Measurements from ENCODE around the gene SAFB.

SAFB gene

GRCh38 chr19:5691822-5692722 is 69.2 kb downstream of the SAFB start:
- Mint-ChIP-seq H3K9me3 (no peaks in the 10 kb centered on the region), H3K27ac (peak overlapping the region; percentile 69 to 99), H3K27me3 (no peaks in the 10 kb centered on the region), H3K4me3 (peak overlapping the region; percentile 96 to 99), H3K4me1 (peaks cover 74% of the 10 kb centered on the region)
- DNase-seq = peak; percentile 39 to 48
- ATAC-seq = no peak

GRCh38 chr19:5692723-5693194 is 69.9 kb downstream of the SAFB start:
- peak overlapping the region; percentile 69 to 99 for H3K27ac Mint-ChIP-seq
- H3K27me3 Mint-ChIP-seq = no peaks in the 10 kb centered on the region
- no peaks in the 10 kb centered on the region for H3K9me3 Mint-ChIP-seq
- peak overlapping the region; percentile 96 to 99 for H3K4me3 Mint-ChIP-seq
- no peak for ATAC-seq
- DNase-seq = no peak
- H3K4me1 Mint-ChIP-seq = peaks cover 77% of the 10 kb centered on the region

GRCh38 chr19:5693195-5694166 is 70.6 kb downstream of the SAFB start:
- Mint-ChIP-seq H3K27ac (peak overlapping the region; percentile 19 to 99), H3K4me3 (peak overlapping the region; percentile 96 to 99), H3K4me1 (peaks cover 72% of the 10 kb centered on the region), H3K27me3 (no peaks in the 10 kb centered on the region), H3K9me3 (no peaks in the 10 kb centered on the region)
- ATAC-seq = no peak
- peak in 1 of 2 donors; percentile 40 for DNase-seq

- Mint-ChIP-seq H3K4me3 (peak overlapping the region; percentile 12 to 99), H3K4me1 (peaks cover 71% of the 10 kb centered on the region), H3K9me3 (no peaks in the 10 kb centered on the region), H3K27me3 (no peaks in the 10 kb centered on the region), H3K27ac (peak overlapping the region; percentile 46 to 99)
- ATAC-seq (no peak), DNase-seq (no peak)
Observed at GRCh38 chr19:5694167-5694955, 71.5 kb downstream of the SAFB start.

- H3K4me3 Mint-ChIP-seq = peak overlapping the region in 1 of 2 donors; percentile 31
- no peaks in the 10 kb centered on the region for H3K27me3 Mint-ChIP-seq
- H3K9me3 Mint-ChIP-seq = no peaks in the 10 kb centered on the region
- peaks cover 65% of the 10 kb centered on the region for H3K4me1 Mint-ChIP-seq
- peak overlapping the region in 1 of 2 donors; percentile 95 for H3K27ac Mint-ChIP-seq
- ATAC-seq (no peak), DNase-seq (no peak)
Observed at GRCh38 chr19:5694956-5695648, 72.2 kb downstream of the SAFB start.

- H3K4me3 Mint-ChIP-seq = peak overlapping the region in 1 of 2 donors; percentile 31
- H3K27me3 Mint-ChIP-seq = no peaks in the 10 kb centered on the region
- ATAC-seq = no peak
- no peaks in the 10 kb centered on the region for H3K9me3 Mint-ChIP-seq
- H3K27ac Mint-ChIP-seq = peak overlapping the region in 1 of 2 donors; percentile 54
- H3K4me1 Mint-ChIP-seq = peaks cover 58% of the 10 kb centered on the region
- DNase-seq = no peak
Observed at GRCh38 chr19:5695649-5696195, 72.8 kb downstream of the SAFB start.

- no peak for ATAC-seq
- Mint-ChIP-seq H3K4me1 (peaks cover 55% of the 10 kb centered on the region), H3K27ac (peak overlapping the region in 1 of 2 donors; percentile 89)
Observed at GRCh38 chr19:5696196-5697021, 73.5 kb downstream of the SAFB start.

GRCh38 chr19:5697022-5697889 is 74.4 kb downstream of the SAFB start:
- Mint-ChIP-seq H3K27me3 (no peaks in the 10 kb centered on the region), H3K4me3 (no peak overlapping the region), H3K9me3 (no peaks in the 10 kb centered on the region), H3K27ac (peak overlapping the region in 1 of 2 donors; percentile 89), H3K4me1 (peaks cover 52% of the 10 kb centered on the region)
- ATAC-seq = no peak
- DNase-seq = no peak

More at GRCh38 chr19:5696196-5697021, 73.5 kb downstream of the SAFB start:
- H3K4me3 Mint-ChIP-seq = no peak overlapping the region
- DNase-seq = no peak
- no peaks in the 10 kb centered on the region for H3K9me3 Mint-ChIP-seq
- H3K27me3 Mint-ChIP-seq = no peaks in the 10 kb centered on the region

- peak overlapping the region in 1 of 2 donors; percentile 59 for H3K27ac Mint-ChIP-seq
- H3K9me3 Mint-ChIP-seq = no peaks in the 10 kb centered on the region
- H3K4me3 Mint-ChIP-seq = no peak overlapping the region
- H3K27me3 Mint-ChIP-seq = no peaks in the 10 kb centered on the region
- peaks cover 44% of the 10 kb centered on the region for H3K4me1 Mint-ChIP-seq
- DNase-seq (no peak), ATAC-seq (no peak)
Observed at GRCh38 chr19:5697890-5698634, 75.2 kb downstream of the SAFB start.

GRCh38 chr19:5698635-5699422 is 75.9 kb downstream of the SAFB start:
- Mint-ChIP-seq H3K4me1 (peaks cover 36% of the 10 kb centered on the region), H3K27ac (peak overlapping the region in 1 of 2 donors; percentile 59), H3K9me3 (no peaks in the 10 kb centered on the region), H3K27me3 (no peaks in the 10 kb centered on the region), H3K4me3 (no peak overlapping the region)
- no peak for DNase-seq
- ATAC-seq = no peak

- Mint-ChIP-seq H3K27me3 (no peaks in the 10 kb centered on the region), H3K4me3 (no peak overlapping the region), H3K9me3 (no peaks in the 10 kb centered on the region), H3K4me1 (peaks cover 19% of the 10 kb centered on the region), H3K27ac (peak overlapping the region in 1 of 2 donors; percentile 27)
- ATAC-seq (no peak), DNase-seq (no peak)
Observed at GRCh38 chr19:5700455-5701092, 77.7 kb downstream of the SAFB start.

Measured in stimulated activated naive CD8-positive, alpha-beta T cell treated with anti-CD3 and anti-CD28 coated beads, Interleukin-15, amount 100 ng/mL, for 72 hours (primary cell).